ENCODE results near the gene ADAM15. TPM values are rescaled to one million over a fixed set of nuclear protein-coding genes. Genes with fewer than 3 reads are reported as not detected.

ADAM15 gene
- total RNA-seq, 1 experiment from 2014 or later: 30.6 TPM

DNA sequence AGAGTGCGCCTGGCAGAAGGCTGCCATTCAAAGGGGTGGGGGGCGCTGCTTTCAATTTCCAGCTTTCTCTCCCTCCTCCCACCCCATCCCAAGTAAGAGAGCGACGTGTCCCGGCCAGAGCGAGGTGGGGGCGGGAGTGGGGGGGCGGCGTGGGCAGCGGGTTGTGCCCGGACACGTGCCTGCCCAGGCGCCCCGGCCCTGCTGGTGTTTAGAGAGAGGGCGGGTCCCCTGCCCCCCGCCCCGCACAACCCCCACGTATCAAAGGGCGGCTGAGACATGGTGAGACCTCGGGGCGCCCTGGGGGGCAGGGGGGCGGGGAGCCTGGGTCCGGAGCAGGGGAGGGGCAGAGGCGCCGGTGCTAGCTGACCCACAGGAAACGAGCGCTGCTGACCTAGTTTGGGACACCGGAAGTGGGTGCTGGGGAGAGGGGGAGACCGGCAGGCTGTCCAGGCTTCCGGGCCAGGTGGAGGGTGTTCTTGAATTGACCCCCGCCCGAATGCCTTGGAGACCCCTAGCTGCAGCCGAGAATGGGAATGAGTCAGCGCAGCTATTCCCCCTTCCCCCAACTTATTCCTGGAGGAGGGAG is 47.3 kb upstream of the ADAM15 start:
- Histone ChIP-seq H3K4me1 (ENCODE audit: insufficient read depth, low read length) (peaks cover 5% of the 10 kb centered on the region; the same call in 1 of the 2 replicates), H3K27ac (ENCODE audit: insufficient read length, low read depth, low read length) (no peak overlapping the region), H3K27me3 (ENCODE audit: insufficient read depth, low read length) (no peaks in the 10 kb centered on the region), H3K4ac (ENCODE audit: low read depth, low read length) (no peak overlapping the region), H3K9me3 (ENCODE audit: control insufficient read depth, low read depth, low read length) (no peaks in the 10 kb centered on the region), H3T11ph (ENCODE audit: low read length) (no peak overlapping the region), H3K9ac (ENCODE audit: extremely low read depth, insufficient read length, low read length) (peak overlapping the region; percentile 27), H2BK15ac (ENCODE audit: low read depth, low read length) (no peak overlapping the region), H4K20me1 (ENCODE audit: control insufficient read depth, insufficient read depth, insufficient read length) (no peaks in the 10 kb centered on the region), H3K56ac (ENCODE audit: insufficient read length, low read depth, low read length) (no peak overlapping the region), H2BK20ac (ENCODE audit: low read depth, low read length, poor library complexity, severe bottlenecking) (no peak overlapping the region), H3K23ac (ENCODE audit: insufficient read length, low read depth, low read length) (no peak overlapping the region), H3K23me2 (ENCODE audit: insufficient read length, low read depth, low read length, poor library complexity, severe bottlenecking) (peaks cover 26% of the 10 kb centered on the region), H4K91ac (ENCODE audit: insufficient read length, low read depth, low read length) (no peak overlapping the region), H3K14ac (ENCODE audit: insufficient read depth, low read length) (no peak overlapping the region; the same call in 1 of the 2 replicates), H2BK120ac (ENCODE audit: low read depth, low read length, poor library complexity, severe bottlenecking) (no peak overlapping the region), H2BK12ac (ENCODE audit: insufficient read length, low read depth, low read length) (no peak overlapping the region), H4K5ac (ENCODE audit: insufficient read length, low read depth, low read length) (no peak overlapping the region), H3K79me2 (ENCODE audit: insufficient read depth, low read length) (no peaks in the 10 kb centered on the region; the same call in 1 of the 2 replicates), H2BK5ac (ENCODE audit: insufficient read length, low read length) (no peak overlapping the region), H3K18ac (ENCODE audit: insufficient read length, low read depth, low read length) (no peak overlapping the region), H2AK5ac (ENCODE audit: insufficient read length, low read length) (no peak overlapping the region), H2AFZ (ENCODE audit: low read length) (no peak overlapping the region), H3K79me1 (ENCODE audit: insufficient read depth, low read depth, low read length, poor library complexity, severe bottlenecking) (no peaks in the 10 kb centered on the region), H4K8ac (replicated peaks; ENCODE audit: insufficient read length, low read depth, low read length) (no peak overlapping the region), H3K4me2 (ENCODE audit: insufficient read depth, insufficient read length, low read length) (peak overlapping the region; percentile 74)
- WGBS (ENCODE audit: extremely low coverage, insufficient read length, low lambda C conversion rate): no CpG with 5 or more reads among the region's 34 CpGs
- TF ChIP-seq, protein P1, sequence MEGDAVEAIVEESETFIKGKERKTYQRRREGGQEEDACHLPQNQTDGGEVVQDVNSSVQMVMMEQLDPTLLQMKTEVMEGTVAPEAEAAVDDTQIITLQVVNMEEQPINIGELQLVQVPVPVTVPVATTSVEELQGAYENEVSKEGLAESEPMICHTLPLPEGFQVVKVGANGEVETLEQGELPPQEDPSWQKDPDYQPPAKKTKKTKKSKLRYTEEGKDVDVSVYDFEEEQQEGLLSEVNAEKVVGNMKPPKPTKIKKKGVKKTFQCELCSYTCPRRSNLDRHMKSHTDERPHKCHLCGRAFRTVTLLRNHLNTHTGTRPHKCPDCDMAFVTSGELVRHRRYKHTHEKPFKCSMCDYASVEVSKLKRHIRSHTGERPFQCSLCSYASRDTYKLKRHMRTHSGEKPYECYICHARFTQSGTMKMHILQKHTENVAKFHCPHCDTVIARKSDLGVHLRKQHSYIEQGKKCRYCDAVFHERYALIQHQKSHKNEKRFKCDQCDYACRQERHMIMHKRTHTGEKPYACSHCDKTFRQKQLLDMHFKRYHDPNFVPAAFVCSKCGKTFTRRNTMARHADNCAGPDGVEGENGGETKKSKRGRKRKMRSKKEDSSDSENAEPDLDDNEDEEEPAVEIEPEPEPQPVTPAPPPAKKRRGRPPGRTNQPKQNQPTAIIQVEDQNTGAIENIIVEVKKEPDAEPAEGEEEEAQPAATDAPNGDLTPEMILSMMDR (conservative IDR thresholded peaks at IDR 0.05): no peak
- peak; percentile 76 for DNase-seq
- Mint-ChIP-seq H3K36me3 (ENCODE audit: insufficient read depth in 1 of 3, low read depth in 3 of 3) (no peaks in the 10 kb centered on the region; a peak in 2 of 7 replicates), H3K27ac (peak overlapping the region; percentile 92 to 95 (median 93); a peak in 6 of 7 replicates), H3K4me3 (peak overlapping the region; percentile 93 to 97), H3K9me3 (peaks cover 0 to 2% of the 10 kb centered on the region in 2 experiments; a peak in 2 of 5 replicates), H3K27me3 (ENCODE audit: low read depth) (no peaks in the 10 kb centered on the region), H3K4me1 (peaks cover 36 to 42% of the 10 kb centered on the region in 2 experiments)
